ENCODE measurements around the gene MRPL3.

- no peak for TF ChIP-seq CTCF (conservative IDR thresholded peaks at IDR 0.05 in 1 of 2, IDR thresholded peaks at IDR 0.05 in 1 of 2; ENCODE audit: low read depth in 1 of 2, low read length in 2 of 2)
- TF ChIP-seq EZH2 (IDR thresholded peaks at IDR 0.05; ENCODE audit: low read length, missing control alignments), result no peak
These were observed 80.7 kb downstream of the MRPL3 start for GRCh38 chr3:131421957-131422498.

Data from fibroblast of lung (primary cell).